Coronary artery (tissue), 2 donors: ENCODE data around the gene C2orf69.
A peak's percentile ranks its signal among the peaks of the same experiment; 100 is the strongest.

Experiments
- DNase-seq: peaks from one replicate; pipeline ENCODE4 v3.0.0-alpha.2; 2017; ENCODE audit warnings: low spot score
- H3K27ac ChIP-seq, 2 donors: fragments of 200-600 bp; sonication (generic); one replicate each; pipeline ENCODE4 v1.5.1; 2016 to 2019
- H3K4me3 ChIP-seq: fragments of 200-600 bp; sonication (generic); 2 replicates; pipeline ENCODE4 v1.5.1; 2016; ENCODE audit warnings: mild to moderate bottlenecking, moderate library complexity
- CTCF ChIP-seq: fragments of 200-600 bp; sonication (generic); IDR thresholded peaks from one replicate; pipeline ENCODE4 v1.5.1; 2019; ENCODE audit warnings: antibody characterized with exemption

Gene C2orf69

DNA sequence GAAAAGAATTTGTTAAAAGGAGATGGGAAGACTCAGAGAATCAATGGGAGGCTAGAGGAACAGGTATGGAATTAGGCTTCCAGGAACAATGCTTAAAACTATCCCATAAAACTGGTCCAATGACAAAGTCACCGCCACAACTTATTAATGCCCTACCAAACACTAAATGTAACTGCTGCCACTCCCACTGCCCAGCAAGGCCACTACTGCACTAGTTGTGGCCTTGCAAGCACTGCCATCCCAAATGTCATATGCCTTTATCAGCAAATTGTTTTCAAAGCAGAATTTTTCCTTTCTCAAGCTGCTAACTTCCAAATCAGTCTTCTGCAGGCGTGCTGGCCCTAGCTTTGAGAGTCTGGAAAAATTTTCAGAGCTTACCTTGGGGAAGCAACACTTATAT, 14.5 kb upstream of the C2orf69 start:
- no peak for DNase-seq
- TF ChIP-seq CTCF: no peak

GRCh38 chr2:199901942-199902341, 9.2 kb upstream of the C2orf69 start:
- no peak for DNase-seq
- no peak overlapping the region for H3K4me3 ChIP-seq

More for the DNA sequence above, 14.5 kb upstream of the C2orf69 start:
- Histone ChIP-seq H3K4me3 (no peak overlapping the region), H3K27ac (no peak overlapping the region)

DNA sequence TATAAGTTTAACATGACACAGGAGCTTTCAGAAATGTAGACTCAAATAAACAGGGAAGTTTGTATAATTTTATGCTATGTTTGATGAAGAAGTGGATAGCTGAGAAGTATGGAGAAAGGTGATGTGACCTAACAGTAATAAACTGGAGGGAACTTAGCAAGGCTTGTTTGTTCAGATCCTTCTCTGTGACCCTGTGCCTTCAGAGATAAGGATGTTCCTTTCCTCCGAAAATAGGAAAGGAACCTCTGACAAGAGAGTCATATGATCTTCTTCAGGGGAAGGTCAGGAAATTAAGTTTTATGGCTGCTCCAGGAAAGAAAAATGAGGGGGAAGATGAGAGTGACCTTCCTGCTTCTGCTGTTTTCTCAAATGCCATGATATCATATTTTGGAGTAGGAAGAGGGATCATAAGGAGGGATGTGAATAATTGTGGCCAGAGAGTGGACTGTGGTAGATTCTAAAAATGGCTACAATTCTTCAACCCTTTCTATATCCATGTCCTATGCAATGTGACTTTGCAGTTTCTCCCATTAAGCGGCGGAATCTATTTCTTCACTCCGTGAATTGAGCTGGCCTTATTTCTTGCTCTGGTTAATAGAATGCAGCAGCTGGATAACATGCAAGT, 8.5 kb upstream of the C2orf69 start:
- TF ChIP-seq CTCF: no peak
- no peak for DNase-seq
- no peak overlapping the region for H3K4me3 ChIP-seq
- H3K27ac ChIP-seq: no peak overlapping the region

More at GRCh38 chr2:199901942-199902341, 9.2 kb upstream of the C2orf69 start:
- no peak overlapping the region for H3K27ac ChIP-seq
- no peak for TF ChIP-seq CTCF

- H3K4me3 ChIP-seq: no peak overlapping the region
- H3K27ac ChIP-seq: no peak overlapping the region
- TF ChIP-seq CTCF: no peak
- no peak for DNase-seq
Observed at GRCh38 chr2:199903111-199903510, 8.0 kb upstream of the C2orf69 start.

DNA sequence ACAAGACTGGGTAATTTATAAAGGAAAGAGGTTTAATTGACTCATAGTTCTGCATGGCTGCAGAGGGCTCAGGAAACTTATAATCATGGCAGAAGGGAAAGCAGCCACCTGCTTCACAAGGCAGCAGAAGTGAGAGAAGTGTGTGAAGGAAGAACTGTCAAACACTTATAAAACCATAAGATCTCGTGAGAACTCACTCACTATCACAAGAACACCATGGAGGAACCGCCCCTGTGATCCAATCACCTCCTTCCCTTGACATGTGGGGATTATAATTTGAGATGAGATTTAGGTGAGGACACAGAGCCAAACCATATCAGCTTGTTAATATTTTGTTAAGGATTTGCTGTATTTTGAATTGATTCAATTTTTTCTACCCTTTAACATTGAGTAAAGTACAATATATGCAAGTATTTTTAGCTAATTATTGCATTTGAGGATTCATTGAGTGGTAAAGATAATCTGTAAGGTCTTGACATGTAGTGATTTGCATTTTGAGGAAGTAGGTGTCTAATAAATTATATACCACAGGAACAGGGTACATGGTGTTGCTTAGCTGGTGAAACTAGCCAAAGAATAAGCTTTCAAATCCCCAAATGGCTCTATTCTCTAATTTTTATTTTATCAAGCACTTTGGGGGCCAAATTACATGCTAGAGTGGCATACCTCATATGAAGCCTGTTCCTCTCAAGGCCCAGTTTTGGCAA, 3.9 kb upstream of the C2orf69 start:
- Histone ChIP-seq H3K27ac (no peak overlapping the region), H3K4me3 (no peak overlapping the region)
- no peak for TF ChIP-seq CTCF
- no peak for DNase-seq

GRCh38 chr2:199910338-199911051, 598 bp upstream of the C2orf69 start:
- DNase-seq: no peak
- H3K27ac ChIP-seq: peak overlapping the region in 1 of 2 donors; percentile 95

More at GRCh38 chr2:199910338-199911051, 598 bp upstream of the C2orf69 start:
- TF ChIP-seq CTCF: no peak
- peak overlapping the region; percentile 86 for H3K4me3 ChIP-seq
